Measurements from ENCODE around the gene RAP1GAP2.

Gene RAP1GAP2

DNA sequence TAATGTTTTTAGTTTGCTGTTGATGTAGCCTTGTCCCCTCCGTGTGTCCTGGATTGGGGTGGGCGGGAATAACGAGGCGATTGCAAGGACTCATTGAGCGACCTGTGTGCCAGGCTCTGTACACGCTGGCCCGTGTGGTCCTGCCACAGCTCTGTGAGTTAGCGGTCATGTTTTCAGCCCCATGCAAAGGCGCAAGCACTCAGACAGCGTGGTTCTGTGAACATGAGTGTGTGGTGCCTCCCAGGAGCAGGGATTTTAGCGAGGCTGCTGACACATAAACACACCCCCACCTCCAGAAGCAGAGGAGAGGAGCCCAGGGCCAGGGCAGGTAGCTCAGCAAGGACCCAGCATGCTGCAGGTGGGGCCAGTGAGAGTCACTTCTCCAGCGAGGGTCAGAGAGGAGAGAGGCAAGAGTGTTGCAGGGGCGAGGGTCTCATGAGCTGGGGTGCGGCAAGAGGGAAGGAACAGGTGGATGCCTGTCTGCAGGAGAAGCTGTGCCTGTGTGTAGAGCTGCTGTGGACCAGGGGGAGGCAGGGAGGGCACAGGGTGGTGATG is 151.8 kb downstream of the RAP1GAP2 start:
- no peak for DNase-seq (ENCODE audit: low read depth)
- no peak overlapping the region for H3K4me3 ChIP-seq (ENCODE audit: control insufficient read depth, low read depth, low read length)
- TF ChIP-seq, protein P1, sequence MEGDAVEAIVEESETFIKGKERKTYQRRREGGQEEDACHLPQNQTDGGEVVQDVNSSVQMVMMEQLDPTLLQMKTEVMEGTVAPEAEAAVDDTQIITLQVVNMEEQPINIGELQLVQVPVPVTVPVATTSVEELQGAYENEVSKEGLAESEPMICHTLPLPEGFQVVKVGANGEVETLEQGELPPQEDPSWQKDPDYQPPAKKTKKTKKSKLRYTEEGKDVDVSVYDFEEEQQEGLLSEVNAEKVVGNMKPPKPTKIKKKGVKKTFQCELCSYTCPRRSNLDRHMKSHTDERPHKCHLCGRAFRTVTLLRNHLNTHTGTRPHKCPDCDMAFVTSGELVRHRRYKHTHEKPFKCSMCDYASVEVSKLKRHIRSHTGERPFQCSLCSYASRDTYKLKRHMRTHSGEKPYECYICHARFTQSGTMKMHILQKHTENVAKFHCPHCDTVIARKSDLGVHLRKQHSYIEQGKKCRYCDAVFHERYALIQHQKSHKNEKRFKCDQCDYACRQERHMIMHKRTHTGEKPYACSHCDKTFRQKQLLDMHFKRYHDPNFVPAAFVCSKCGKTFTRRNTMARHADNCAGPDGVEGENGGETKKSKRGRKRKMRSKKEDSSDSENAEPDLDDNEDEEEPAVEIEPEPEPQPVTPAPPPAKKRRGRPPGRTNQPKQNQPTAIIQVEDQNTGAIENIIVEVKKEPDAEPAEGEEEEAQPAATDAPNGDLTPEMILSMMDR (IDR thresholded peaks at IDR 0.05; ENCODE audit: control insufficient read depth, insufficient read depth, low read depth, low read length, missing control alignments) = no peak

GRCh38 chr17:2948721-2949468 is 152.7 kb downstream of the RAP1GAP2 start:
- DNase-seq (ENCODE audit: low read depth) = no peak
- TF ChIP-seq, protein P1 (IDR thresholded peaks at IDR 0.05; ENCODE audit: control insufficient read depth, insufficient read depth, low read depth, low read length, missing control alignments) = no peak
- no peak overlapping the region for H3K4me3 ChIP-seq (ENCODE audit: control insufficient read depth, low read depth, low read length)

GRCh38 chr17:2949469-2950044 is 153.3 kb downstream of the RAP1GAP2 start:
- no peak for DNase-seq (ENCODE audit: low read depth)
- TF ChIP-seq, protein P1 (IDR thresholded peaks at IDR 0.05; ENCODE audit: control insufficient read depth, insufficient read depth, low read depth, low read length, missing control alignments) = no peak
- H3K4me3 ChIP-seq (ENCODE audit: control insufficient read depth, low read depth, low read length) = no peak overlapping the region

DNA sequence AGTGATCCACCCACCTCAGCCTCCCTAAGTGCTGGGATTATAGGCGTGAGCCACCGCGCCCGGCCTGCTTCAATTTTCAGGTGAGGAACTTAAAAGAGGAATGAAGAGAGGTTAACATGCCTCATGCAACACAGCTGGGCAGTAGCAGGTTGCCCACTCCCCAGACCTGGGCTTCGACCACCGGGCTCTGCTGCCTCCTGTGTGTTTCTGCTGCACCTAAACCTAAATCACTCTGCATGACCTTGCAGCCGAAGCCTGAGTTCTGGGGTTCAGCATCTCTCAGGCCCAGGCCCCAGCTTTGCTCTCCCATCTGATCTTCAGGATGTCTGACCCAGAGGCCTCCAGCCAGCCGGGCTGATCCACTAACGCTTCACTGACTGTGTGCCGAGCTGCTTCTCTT is 154.6 kb downstream of the RAP1GAP2 start:
- DNase-seq (ENCODE audit: low read depth) = no peak
- TF ChIP-seq, protein P1 (IDR thresholded peaks at IDR 0.05; ENCODE audit: control insufficient read depth, insufficient read depth, low read depth, low read length, missing control alignments) = no peak
- H3K4me3 ChIP-seq (ENCODE audit: control insufficient read depth, low read depth, low read length) = no peak overlapping the region

GRCh38 chr17:2952174-2952845 is 156.1 kb downstream of the RAP1GAP2 start:
- H3K4me3 ChIP-seq (ENCODE audit: control insufficient read depth, low read depth, low read length) = no peak overlapping the region
- TF ChIP-seq, protein P1 (IDR thresholded peaks at IDR 0.05; ENCODE audit: control insufficient read depth, insufficient read depth, low read depth, low read length, missing control alignments) = no peak
- DNase-seq (ENCODE audit: low read depth) = no peak

GRCh38 chr17:2954898-2955445 is 158.7 kb downstream of the RAP1GAP2 start:
- peak; percentile 54 for DNase-seq (ENCODE audit: low read depth)
- H3K4me3 ChIP-seq (ENCODE audit: control insufficient read depth, low read depth, low read length) = no peak overlapping the region
- TF ChIP-seq, protein P1 (IDR thresholded peaks at IDR 0.05; ENCODE audit: control insufficient read depth, insufficient read depth, low read depth, low read length, missing control alignments) = no peak
